Neuronal stem cell (in vitro differentiated cells): ENCODE results near the gene DCUN1D1.

Experiments
- DNase-seq: peaks from one replicate; pipeline ENCODE4 v3.0.0-alpha.2; 2013; ENCODE audit warnings: low spot score
- H2AFZ ChIP-seq: one replicate; pipeline ENCODE4 v1.6.1; 2013; ENCODE audit warnings: mild to moderate bottlenecking, low read length, inconsistent platforms
- H2AK5ac ChIP-seq: 2 replicates; pipeline ENCODE4 v1.6.1; 2013; ENCODE audit warnings: low read depth, mild to moderate bottlenecking, inconsistent platforms, low read length, moderate library complexity, mixed read lengths
- H2BK120ac ChIP-seq: 2 replicates; pipeline ENCODE4 v1.6.1; 2013; ENCODE audit warnings: low read depth, mild to moderate bottlenecking, inconsistent platforms, low read length, moderate library complexity, mixed read lengths
- H2BK12ac ChIP-seq: one replicate; pipeline ENCODE4 v1.6.1; 2013; ENCODE audit warnings: low read length, inconsistent platforms
- H2BK15ac ChIP-seq: 2 replicates; pipeline ENCODE4 v1.6.1; 2013; ENCODE audit warnings: mild to moderate bottlenecking, low read length, inconsistent platforms, mixed read lengths
- H2BK5ac ChIP-seq: one replicate; pipeline ENCODE4 v1.6.1; 2013; ENCODE audit warnings: inconsistent platforms, mild to moderate bottlenecking, low read length, moderate library complexity
- H3K14ac ChIP-seq: one replicate; pipeline ENCODE4 v1.6.1; 2013; ENCODE audit warnings: low read length, inconsistent platforms
- H3K18ac ChIP-seq: 2 replicates; pipeline ENCODE4 v1.6.1; 2013; ENCODE audit warnings: low read length, inconsistent platforms
- H3K23ac ChIP-seq: 2 replicates; pipeline ENCODE4 v1.6.1; 2013; ENCODE audit warnings: low read depth, mild to moderate bottlenecking, mixed read lengths, low read length, inconsistent platforms; ENCODE audit not compliant: poor library complexity
- H3K27ac ChIP-seq: replicated peaks from 3 replicates; pipeline ENCODE4 v1.5.1; 2013; ENCODE audit warnings: low read length, inconsistent platforms
- H3K27me3 ChIP-seq, 3 experiments: 2 replicates each; pipeline ENCODE4 v1.6.1; 2013; ENCODE audit warnings: low read length in 3 of 3, mild to moderate bottlenecking in 2 of 3, inconsistent platforms in 1 of 3, low read depth in 1 of 3, mixed read lengths in 1 of 3, moderate library complexity in 1 of 3; ENCODE audit not compliant: control insufficient read depth in 3 of 3, insufficient read depth in 3 of 3
- H3K36me3 ChIP-seq, 2 donors: replicated peaks in 1 of 2; 2 replicates each; pipeline ENCODE4 v1.6.1; 2013; ENCODE audit warnings: low read length in 2 of 2; ENCODE audit not compliant: control insufficient read depth in 2 of 2, insufficient read depth in 2 of 2
- H3K4ac ChIP-seq: 2 replicates; pipeline ENCODE4 v1.6.1; 2013; ENCODE audit warnings: inconsistent platforms, mild to moderate bottlenecking, low read length, moderate library complexity
- H3K4me1 ChIP-seq, 2 donors: 1 replicate in 1 of 2; 2 replicates in 1 of 2; pipeline ENCODE4 v1.6.1; 2013; ENCODE audit warnings: low read length in 2 of 2, low read depth in 1 of 2; ENCODE audit not compliant: control insufficient read depth in 2 of 2, insufficient read depth in 1 of 2
- H3K4me2 ChIP-seq: one replicate; pipeline ENCODE4 v1.6.1; 2013; ENCODE audit warnings: mild to moderate bottlenecking, low read length, inconsistent platforms; ENCODE audit not compliant: insufficient read depth, poor library complexity, severe bottlenecking
- H3K4me3 ChIP-seq, 2 donors: 2 replicates each; pipeline ENCODE4 v1.5.1; 2013; ENCODE audit warnings: low read length in 2 of 2, mild to moderate bottlenecking in 2 of 2, inconsistent platforms in 1 of 2, moderate library complexity in 1 of 2
- H3K79me1 ChIP-seq: one replicate; pipeline ENCODE4 v1.6.1; 2013; ENCODE audit warnings: low read depth, mild to moderate bottlenecking, inconsistent platforms, low read length, moderate library complexity
- H3K9ac ChIP-seq: one replicate; pipeline ENCODE4 v1.6.1; 2013; ENCODE audit warnings: mild to moderate bottlenecking, low read depth, low read length, inconsistent platforms; ENCODE audit not compliant: poor library complexity
- H3K9me3 ChIP-seq, 2 donors: replicated peaks in 1 of 2; 2 replicates each; pipeline versions ENCODE3 to v1.6.1; 2013; ENCODE audit warnings: low read length in 2 of 2, mild to moderate bottlenecking in 2 of 2, inconsistent platforms in 1 of 2, low read depth in 1 of 2, mixed read lengths in 1 of 2, moderate library complexity in 1 of 2; ENCODE audit not compliant: control insufficient read depth in 2 of 2, insufficient read depth in 1 of 2
- H4K8ac ChIP-seq: one replicate; pipeline ENCODE4 v1.6.1; 2013; ENCODE audit warnings: low read depth, mild to moderate bottlenecking, inconsistent platforms, low read length, moderate library complexity
- H4K91ac ChIP-seq: one replicate; pipeline ENCODE4 v1.6.1; 2013; ENCODE audit warnings: low read length, low read depth, mild to moderate bottlenecking, inconsistent platforms; ENCODE audit not compliant: poor library complexity
- WGBS, 2 donors: extraction: QIAGEN DNeasy Blood & Tissue Kit; methylation state at CpG; one replicate each; pipeline ENCODE4 v1.1.7; 2013; ENCODE audit warnings: missing lambda C conversion rate in 2 of 2, mixed read lengths in 1 of 2; ENCODE audit not compliant: insufficient read length in 2 of 2, insufficient replicate concordance in 1 of 2; ENCODE audit errors: extremely low coverage in 2 of 2; 5-methylcytosine and 5-hydroxymethylcytosine counted together

Gene DCUN1D1

GRCh38 chr3:182889948-182890629 is 90.2 kb downstream of the DCUN1D1 start:
- H2BK5ac ChIP-seq = no peak overlapping the region
- no peak overlapping the region for H3K4me2 ChIP-seq

More at GRCh38 chr3:182889948-182890629, 90.2 kb downstream of the DCUN1D1 start:
- Histone ChIP-seq H2BK12ac (no peak overlapping the region), H3K9me3 (no peaks in the 10 kb centered on the region), H3K14ac (no peak overlapping the region), H3K79me1 (no peaks in the 10 kb centered on the region), H2AFZ (no peak overlapping the region), H2BK120ac (no peak overlapping the region), H4K8ac (no peak overlapping the region), H3K4me3 (no peak overlapping the region), H3K23ac (no peak overlapping the region), H4K91ac (no peak overlapping the region), H2BK15ac (no peak overlapping the region), H3K18ac (no peak overlapping the region), H2AK5ac (no peak overlapping the region), H3K9ac (no peak overlapping the region), H3K36me3 (peaks cover 0 to 39% of the 10 kb centered on the region in 2 donors), H3K4me1 (no peaks in the 10 kb centered on the region), H3K4ac (no peak overlapping the region), H3K27me3 (no peaks in the 10 kb centered on the region), H3K27ac (no peak overlapping the region)
- DNase-seq = no peak
- WGBS, 2 donors = no CpG with 5 or more reads among the region's 3 CpGs
